ENCODE results near the gene SLC6A13.

- TF ChIP-seq CTCF (IDR thresholded peaks at IDR 0.05) (no peak), POLR2A (IDR thresholded peaks at IDR 0.05) (no peak)
Observed at GRCh38 chr12:182381-182892, 80.2 kb downstream of the SLC6A13 start.
